GM18517 (cell line): ENCODE measurements around the gene SMAD3.

Experiments used
- ATAC-seq: cut with Tn5 transposase; IDR thresholded peaks from one replicate; pipeline ENCODE4 v1.9.1; 2021; ENCODE audit warnings: mild to moderate bottlenecking, moderate library complexity; ENCODE audit not compliant: unreplicated experiment

The SMAD3 gene

DNA sequence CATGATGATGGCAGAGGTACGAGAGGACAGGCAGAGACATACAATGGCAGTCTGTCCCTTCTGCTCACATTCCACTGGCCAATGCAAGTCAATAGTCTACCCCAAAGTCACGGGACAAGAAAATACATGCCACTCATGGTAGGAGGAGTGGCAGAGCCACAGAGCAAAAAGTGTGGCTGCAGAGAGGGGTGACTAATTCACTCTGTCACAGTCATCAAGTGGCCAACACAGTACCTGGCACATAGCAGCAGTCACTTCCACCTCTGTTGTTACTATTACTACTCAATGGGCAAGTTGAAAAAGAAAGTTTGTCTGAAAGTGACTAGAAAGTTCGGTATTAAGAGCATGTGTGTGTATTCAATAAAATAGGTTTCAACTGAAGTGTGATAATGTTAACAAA, 91.4 kb downstream of the SMAD3 start:
- no peak for ATAC-seq

GRCh38 chr15:67157521-67158252, 92.3 kb downstream of the SMAD3 start:
- ATAC-seq, result no peak

DNA sequence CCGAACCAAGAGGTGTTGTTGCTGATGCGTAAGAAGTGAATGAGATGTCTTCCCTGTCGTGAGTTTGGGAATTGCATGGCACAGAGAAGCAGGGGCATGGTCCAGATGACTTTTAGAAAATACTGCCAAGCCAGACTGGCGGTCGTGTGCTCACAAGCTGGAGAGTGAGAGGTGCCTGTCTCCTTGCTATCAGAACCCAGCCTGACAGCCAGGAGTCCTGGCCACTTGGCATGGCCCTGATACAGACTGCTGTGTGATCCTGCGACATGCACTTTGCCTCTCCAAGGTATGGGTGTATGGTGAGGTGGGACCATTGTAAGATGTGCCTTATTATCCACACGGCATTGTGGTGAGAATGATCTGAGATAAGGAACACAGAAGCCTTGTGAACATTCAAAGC, 93.0 kb downstream of the SMAD3 start:
- ATAC-seq, result no peak

- no peak for ATAC-seq
Measured at GRCh38 chr15:67161412-67161811, 96.0 kb downstream of the SMAD3 start.

DNA sequence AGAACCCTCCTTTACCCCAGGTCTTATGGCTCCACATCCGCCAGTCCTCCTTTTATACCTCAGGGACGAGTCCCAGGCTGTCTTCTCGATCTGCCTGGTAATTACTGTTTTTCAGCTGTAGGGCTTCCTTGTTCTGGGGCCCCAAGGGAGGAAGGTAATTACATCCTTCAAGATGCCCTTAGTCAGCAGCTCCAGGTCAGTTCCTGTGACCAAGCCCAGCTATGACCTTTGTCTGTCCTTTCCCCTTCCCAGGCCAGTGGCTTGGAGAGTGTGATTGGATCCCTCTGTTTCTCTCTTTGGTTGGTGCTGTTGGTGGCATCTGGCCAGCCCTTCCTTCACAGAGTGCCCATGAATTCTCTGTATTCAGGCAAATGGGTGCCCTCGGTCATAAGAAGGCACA, 96.5 kb downstream of the SMAD3 start:
- no peak for ATAC-seq

DNA sequence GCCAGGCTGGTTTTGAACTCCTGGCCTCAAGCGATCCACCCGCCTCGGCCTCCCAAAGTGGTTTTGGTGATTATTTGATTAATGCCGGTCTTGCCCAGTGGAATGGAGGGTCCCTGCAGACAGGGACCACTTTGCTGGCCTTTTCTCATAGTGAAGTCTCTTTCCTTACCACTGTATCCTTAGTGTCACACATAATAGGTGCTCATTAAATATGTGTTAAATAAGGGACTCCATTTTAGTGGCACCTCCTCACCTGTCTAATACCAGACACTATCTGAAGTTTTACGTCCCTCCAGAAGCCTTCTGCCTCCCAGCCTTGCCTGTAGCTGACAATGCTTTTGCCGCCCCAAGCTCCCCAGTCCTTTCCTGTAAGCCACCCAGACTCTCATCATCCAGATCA, 97.8 kb downstream of the SMAD3 start:
- ATAC-seq, result no peak

- ATAC-seq, result no peak
Measured at GRCh38 chr15:67164401-67164791, 99.0 kb downstream of the SMAD3 start.

- ATAC-seq, result no peak
Measured at GRCh38 chr15:67164811-67165253, 99.4 kb downstream of the SMAD3 start.

DNA sequence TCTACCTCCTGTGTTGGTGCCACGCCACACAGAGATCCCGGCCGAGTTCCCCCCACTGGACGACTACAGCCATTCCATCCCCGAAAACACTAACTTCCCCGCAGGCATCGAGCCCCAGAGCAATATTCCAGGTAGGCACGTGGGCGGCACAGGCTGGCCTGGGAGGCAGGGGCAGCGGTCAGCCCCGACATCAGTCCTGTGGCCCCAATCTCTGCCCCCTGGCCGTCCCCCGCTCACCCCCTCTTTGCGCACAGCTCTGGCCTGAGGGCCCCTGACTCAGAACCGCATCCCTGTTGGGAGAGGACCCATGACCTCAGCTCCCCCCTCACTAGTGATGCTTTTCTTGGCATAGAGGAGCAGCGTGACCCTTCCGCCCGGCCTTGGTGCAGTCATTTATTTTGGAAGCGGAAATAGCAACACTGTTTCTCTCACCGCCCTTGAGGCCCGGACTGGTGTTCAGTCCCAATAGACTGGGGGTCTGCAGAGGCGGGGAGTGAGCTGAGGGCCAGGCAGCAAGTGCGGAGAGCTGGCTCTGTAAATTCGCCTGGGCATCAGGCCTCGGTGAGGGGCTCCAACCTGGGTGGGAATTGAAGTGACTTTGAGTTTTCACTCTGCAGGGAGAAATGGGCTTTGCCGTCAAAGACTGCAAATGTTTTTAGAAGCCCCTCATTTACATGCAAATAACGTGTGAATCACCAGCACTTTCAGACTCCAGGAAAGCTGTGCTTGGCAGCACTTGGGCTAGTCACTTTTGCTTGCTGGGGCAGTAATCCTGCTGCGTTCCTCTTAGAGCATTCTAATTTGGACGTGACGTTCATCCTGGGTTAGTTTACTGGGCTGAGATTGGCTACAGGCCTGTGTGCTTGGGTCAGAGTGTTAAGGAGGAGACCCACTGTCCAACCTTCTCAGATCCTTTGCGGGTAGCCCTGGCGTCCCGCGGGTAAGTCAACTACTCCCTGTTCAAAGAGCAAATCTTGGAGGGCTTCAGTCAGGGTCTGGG, 100.2 kb downstream of the SMAD3 start:
- no peak for ATAC-seq

GRCh38 chr15:67166280-67167009, 101.0 kb downstream of the SMAD3 start:
- no peak for ATAC-seq

- no peak for ATAC-seq
Measured at GRCh38 chr15:67167091-67167490, 101.7 kb downstream of the SMAD3 start.

DNA sequence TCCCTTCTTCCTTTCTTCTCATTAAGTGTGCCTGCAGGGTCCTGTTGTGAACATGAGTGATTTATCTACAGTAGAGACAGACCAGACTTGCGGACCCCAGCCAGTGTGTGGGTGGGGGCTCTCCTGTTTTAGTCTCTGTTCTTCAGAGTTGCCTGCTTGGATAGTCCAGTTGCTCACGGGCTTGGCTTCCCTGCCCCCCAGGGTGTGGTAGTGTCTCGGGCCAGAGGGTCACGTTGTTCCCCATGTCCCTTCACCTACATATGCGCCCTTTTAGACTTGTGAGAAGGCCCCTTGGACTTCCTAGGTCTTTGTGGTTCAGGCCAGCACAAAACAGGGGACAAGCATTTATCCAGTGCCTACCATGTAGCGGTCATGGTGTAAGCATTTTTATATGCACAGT, 103.3 kb downstream of the SMAD3 start:
- ATAC-seq, result no peak

GRCh38 chr15:67170143-67170925, 104.9 kb downstream of the SMAD3 start:
- ATAC-seq, result no peak

DNA sequence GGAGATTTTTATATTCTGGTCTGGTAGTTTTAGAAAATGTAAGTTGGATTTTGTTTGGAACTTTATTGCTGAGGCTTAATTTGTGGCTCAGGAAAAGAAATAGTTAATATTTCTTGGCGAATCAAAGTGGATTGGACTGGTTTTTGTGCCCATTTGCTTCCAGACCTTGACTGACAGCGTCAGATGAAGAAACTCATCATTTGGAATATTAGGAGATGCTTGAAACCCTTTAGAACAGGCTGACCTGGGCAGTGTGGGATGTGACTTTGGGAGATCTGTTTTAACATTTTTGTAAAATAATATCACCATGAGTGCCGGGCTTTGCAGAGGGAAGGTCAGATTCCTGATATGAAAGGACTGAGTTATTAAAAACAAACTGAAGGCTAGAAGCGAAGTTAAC, 106.1 kb downstream of the SMAD3 start:
- ATAC-seq, result no peak

GRCh38 chr15:67172172-67172571, 106.8 kb downstream of the SMAD3 start:
- ATAC-seq, result no peak

DNA sequence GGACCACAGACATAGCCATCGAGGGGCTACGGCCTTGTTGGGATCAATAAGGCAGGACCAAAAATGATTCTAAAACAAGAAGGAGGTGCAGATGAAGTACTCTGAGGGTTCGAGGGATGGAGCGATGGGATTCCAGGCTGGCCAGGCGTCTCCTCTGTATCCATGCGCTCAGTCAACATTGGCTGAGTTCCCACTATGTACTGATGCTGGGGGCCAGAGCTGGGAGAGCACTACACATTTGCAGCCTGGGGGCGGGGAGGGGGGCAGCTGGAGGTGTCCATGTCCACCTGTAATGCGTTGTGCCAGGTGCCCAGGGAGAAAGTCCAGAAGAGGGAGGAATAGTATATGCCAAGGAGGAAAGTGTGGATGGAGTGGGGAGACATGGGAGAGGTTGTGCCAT, 107.6 kb downstream of the SMAD3 start:
- ATAC-seq, result no peak

DNA sequence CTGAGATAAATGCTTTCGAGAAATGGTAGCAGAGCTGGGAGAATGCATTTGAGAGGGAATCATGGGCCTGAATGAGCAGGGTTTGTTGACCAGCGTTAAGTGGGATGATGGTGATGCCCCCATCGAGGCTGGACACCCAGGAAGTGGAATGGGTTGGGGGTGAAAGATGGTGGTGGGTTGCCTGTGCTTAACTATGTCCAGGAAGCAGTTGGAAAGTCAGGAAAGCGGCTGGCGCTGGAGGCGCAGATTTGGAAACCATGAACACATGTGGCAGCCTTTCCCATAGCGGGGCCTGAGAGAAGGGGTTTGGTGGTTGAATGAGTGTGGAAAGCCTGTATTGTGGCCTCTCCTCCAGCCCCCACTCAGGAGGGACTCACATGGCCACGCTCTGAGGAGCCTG, 108.4 kb downstream of the SMAD3 start:
- no peak for ATAC-seq

- no peak for ATAC-seq
Measured at GRCh38 chr15:67174446-67174845, 109.0 kb downstream of the SMAD3 start.

GRCh38 chr15:67174864-67175573, 109.6 kb downstream of the SMAD3 start:
- no peak for ATAC-seq

DNA sequence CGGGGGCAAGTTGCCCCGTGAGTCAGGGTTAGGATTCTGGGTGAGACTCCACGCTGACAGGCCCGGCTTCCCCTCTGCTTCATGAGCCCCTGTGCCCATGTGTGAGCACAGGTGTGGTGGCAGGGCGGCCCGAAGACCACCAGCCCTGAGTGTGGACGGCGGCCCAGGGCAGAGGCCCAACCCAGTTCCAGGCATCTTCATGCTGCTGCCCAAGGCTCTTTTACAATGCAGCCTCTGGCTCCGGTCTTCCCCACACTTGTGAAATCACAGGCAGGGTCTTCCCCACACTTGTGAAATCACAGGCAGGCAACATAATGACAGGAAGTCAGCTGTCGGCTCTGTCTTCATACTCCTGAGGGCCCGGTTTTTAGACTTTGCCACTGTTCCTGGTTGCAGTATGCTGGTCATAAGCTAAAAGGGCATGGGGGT, 110.3 kb downstream of the SMAD3 start:
- no peak for ATAC-seq
